ENCODE data around the gene MYADM.

DNA sequence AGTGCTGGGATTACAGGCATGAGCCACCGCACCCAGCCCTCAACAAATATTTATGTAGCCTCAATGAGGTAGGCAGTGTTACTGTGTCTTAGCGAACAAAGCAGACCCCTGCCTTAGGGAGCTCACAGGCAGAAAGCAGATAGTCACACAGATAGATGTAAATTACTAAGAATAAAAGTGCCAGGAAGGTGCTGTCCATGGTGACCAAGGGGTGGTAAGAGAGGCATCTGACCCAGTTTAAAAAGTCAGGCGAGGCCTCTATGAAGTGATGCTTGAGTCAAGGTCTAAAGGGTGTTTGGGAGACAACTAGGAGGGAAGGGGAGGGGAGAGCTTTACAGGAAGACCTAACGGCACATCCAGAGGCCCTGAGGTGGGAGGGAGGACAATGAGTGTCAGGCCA is 29.0 kb downstream of the MYADM start:
- no peak for TF ChIP-seq POLR2A (IDR thresholded peaks at IDR 0.05)
- TF ChIP-seq, protein P1, sequence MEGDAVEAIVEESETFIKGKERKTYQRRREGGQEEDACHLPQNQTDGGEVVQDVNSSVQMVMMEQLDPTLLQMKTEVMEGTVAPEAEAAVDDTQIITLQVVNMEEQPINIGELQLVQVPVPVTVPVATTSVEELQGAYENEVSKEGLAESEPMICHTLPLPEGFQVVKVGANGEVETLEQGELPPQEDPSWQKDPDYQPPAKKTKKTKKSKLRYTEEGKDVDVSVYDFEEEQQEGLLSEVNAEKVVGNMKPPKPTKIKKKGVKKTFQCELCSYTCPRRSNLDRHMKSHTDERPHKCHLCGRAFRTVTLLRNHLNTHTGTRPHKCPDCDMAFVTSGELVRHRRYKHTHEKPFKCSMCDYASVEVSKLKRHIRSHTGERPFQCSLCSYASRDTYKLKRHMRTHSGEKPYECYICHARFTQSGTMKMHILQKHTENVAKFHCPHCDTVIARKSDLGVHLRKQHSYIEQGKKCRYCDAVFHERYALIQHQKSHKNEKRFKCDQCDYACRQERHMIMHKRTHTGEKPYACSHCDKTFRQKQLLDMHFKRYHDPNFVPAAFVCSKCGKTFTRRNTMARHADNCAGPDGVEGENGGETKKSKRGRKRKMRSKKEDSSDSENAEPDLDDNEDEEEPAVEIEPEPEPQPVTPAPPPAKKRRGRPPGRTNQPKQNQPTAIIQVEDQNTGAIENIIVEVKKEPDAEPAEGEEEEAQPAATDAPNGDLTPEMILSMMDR (IDR thresholded peaks at IDR 0.05) = no peak

Measured in breast epithelium (tissue), 3 donors.